Lower leg skin (tissue), 4 donors: Measurements from ENCODE around the gene NUMB. TPM values are rescaled to one million over a fixed set of nuclear protein-coding genes. Genes with fewer than 3 reads are reported as not detected.

ENCODE experiments used
- DNase-seq, 2 donors: peaks; one replicate each; pipeline ENCODE4 v3.0.0-alpha.2; 2019; ENCODE audit warnings: low spot score in 2 of 2
- H3K4me3 ChIP-seq: fragments of 200-600 bp; sonication (generic); 2 replicates; pipeline ENCODE4 v1.5.1; 2017; ENCODE audit warnings: mild to moderate bottlenecking, low read depth; ENCODE audit not compliant: poor library complexity, severe bottlenecking
- CTCF ChIP-seq, 3 donors: fragments of 450-650 bp; IDR thresholded peaks; one replicate each; pipeline ENCODE4 v1.5.1; 2016; ENCODE audit warnings: antibody characterized with exemption in 3 of 3, mild to moderate bottlenecking in 3 of 3, moderate library complexity in 2 of 3
- POLR2A ChIP-seq, 2 donors: fragments of 450-650 bp; IDR thresholded peaks; one replicate each; pipeline ENCODE4 v1.6.1; 2016 to 2017; ENCODE audit warnings: antibody characterized with exemption in 2 of 2, mild to moderate bottlenecking in 1 of 2, moderate library complexity in 1 of 2
- WGBS, 2 donors: methylation state at CpG; one replicate each; pipeline ENCODE4 v1.1.5; 2018; 5-methylcytosine and 5-hydroxymethylcytosine counted together
- intact Hi-C: fragments of 100-400 bp; cut with DNase I; formaldehyde crosslinking; loops from one replicate; pipeline ENCODE4 v1.15.0; 2023; ENCODE audit warnings: low total_unique reads
- total RNA-seq, 4 donors: library from RNA; depleted of rRNA; stranded (reverse); fragments of >200 nt; gene quantifications; one replicate each; pipeline ENCODE4 v1.1.0, GENCODE V29; 2016

The NUMB gene
- total RNA-seq, 4 donors from 2014 or later: 30.3 to 69.0 (median 43.2) TPM

DNA sequence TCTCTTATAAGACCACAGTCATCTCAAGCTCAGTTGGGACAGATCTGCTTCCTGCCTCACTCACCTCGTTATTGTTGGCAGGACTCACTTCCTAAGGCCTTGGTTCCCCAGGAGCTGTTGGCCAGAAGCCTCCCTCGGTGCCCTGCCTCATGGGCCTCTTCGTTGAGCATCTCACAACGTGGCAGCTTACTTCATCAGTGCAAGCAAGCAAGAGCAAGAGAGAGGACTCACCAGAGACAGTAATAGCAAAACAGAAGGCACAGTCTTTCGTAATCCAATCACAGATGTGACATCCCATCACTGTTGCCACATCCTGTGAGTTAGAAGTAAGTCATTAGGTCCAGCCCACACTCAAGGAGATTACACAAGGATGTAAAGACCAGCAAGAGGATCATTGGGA, 5.1 kb upstream of the NUMB start:
- intact Hi-C loops: no loop called here
- peak; percentile 79 to 87 for DNase-seq

GRCh38 chr14:73462815-73463214, 4.5 kb upstream of the NUMB start:
- 41 to 45% methylated on average over 4 of the region's 4 CpGs for WGBS, 2 donors
- no peak overlapping the region for H3K4me3 ChIP-seq
- TF ChIP-seq POLR2A (IDR thresholded peaks at IDR 0.05): no peak
- no peak for TF ChIP-seq CTCF (IDR thresholded peaks at IDR 0.05)
- peak in 1 of 2 donors; percentile 13 for DNase-seq
- intact Hi-C loops: no loop called here

More for the DNA sequence above, 5.1 kb upstream of the NUMB start:
- no peak overlapping the region for H3K4me3 ChIP-seq
- 41 to 44% methylated on average over 5 of the region's 5 CpGs for WGBS, 2 donors
- TF ChIP-seq POLR2A (IDR thresholded peaks at IDR 0.05): no peak
- no peak for TF ChIP-seq CTCF (IDR thresholded peaks at IDR 0.05)

DNA sequence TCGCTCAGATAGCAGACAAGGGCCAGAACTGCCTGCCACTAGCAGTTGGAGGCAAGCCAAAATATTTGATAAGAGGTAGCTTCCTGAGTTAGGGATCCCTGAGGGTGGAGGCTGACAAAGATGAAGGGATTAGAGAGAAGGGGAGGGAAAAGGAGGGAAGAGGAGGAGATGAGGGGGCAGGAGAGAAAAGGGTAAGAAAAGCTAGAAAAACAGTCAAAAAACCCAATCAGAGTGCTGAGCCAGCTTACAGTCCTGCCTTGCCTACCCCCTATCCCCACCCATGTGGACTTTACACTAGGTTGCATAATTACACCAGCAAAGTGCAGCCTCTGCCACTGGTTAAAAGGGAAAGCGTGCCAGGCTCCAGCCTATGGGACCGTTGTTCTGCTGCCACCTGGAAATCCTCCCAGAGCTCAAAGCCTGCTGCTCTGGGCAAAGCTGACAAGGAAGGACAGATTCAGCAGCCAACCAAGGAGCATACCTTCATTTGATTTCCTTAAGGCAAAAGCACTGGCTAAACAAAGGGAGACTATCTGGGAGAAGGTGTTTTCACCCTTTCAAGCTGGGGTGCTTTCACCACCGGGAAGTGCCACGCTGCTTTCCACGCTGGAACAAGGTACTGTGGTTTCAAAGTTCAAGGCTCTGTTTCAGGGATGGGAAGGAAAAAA, 3.8 kb upstream of the NUMB start:
- peak; percentile 30 to 85 for DNase-seq
- TF ChIP-seq POLR2A (IDR thresholded peaks at IDR 0.05): no peak
- no peak for TF ChIP-seq CTCF (IDR thresholded peaks at IDR 0.05)

DNA sequence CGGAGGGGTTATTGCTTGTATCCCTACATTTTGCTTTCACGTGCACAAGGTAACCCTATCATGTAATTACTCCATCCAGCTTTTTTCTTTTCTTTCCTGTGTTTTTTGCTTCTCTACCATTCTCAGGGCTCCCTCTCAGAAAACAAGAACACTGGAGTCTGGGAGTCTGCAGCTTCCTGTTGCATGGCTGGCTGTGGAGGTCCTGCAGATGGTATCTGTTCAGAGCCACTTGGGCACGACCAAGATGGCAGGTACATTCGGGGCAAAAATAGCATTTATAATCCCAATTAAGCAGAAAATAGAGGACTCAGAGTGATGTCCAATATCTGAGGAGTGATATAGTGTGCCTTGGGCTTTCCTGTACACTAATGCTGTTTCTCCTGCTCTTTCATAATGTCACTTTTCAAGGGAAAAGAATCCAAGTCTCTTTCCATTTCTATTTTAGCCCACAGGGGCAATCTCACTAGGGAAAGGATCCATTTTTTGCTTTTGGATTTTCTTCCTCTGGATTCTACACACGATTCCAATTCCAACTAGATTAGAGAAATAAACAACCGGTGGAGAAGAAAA, 3.2 kb upstream of the NUMB start:
- intact Hi-C loops: no loop called here
- TF ChIP-seq POLR2A (IDR thresholded peaks at IDR 0.05): no peak
- no peak for TF ChIP-seq CTCF (IDR thresholded peaks at IDR 0.05)
- H3K4me3 ChIP-seq: no peak overlapping the region

More for the DNA sequence above, 3.8 kb upstream of the NUMB start:
- intact Hi-C loops: no loop called here
- WGBS, 2 donors: 36% methylated on average over 6 of the region's 6 CpGs
- no peak overlapping the region for H3K4me3 ChIP-seq

DNA sequence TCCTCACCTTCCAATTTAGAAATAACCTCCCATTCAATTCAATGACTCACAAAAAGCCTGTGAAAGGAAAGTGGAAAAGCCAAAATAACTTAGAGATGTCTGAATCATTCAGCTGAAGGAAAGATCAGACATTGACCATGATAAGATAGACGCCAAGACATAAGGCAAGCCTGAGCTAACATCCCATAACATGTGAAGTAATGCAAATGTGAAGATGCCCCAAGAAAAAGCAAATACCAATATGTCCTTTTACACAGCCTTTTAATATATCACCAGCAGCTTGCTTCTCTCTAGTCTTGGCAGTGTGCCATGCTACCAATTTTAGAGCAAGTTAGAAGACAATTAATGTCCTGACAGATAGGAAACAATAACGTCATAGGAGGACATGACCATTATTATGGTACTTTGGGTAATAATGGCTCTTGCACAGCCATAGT, 2.4 kb upstream of the NUMB start:
- WGBS, 2 donors: 42 to 48% methylated on average over 2 of the region's 2 CpGs
- intact Hi-C loops: no loop called here
- H3K4me3 ChIP-seq: no peak overlapping the region
- TF ChIP-seq POLR2A (IDR thresholded peaks at IDR 0.05): no peak
- no peak for TF ChIP-seq CTCF (IDR thresholded peaks at IDR 0.05)
- peak in 1 of 2 donors; percentile 3 for DNase-seq

More for the DNA sequence above, 3.2 kb upstream of the NUMB start:
- WGBS, 2 donors: 40 to 51% methylated on average over 6 of the region's 6 CpGs
- DNase-seq: peak in 1 of 2 donors; percentile 29
